Measurements from ENCODE around the gene LZTS2.

Gene LZTS2

GRCh38 chr10:101056365-101057151 is 57.0 kb downstream of the LZTS2 start:
- DNase-seq = no peak

Data from fibroblast of skin of right biceps (primary cell).